HG02840 (cell line): ENCODE data around the gene UBAP2.

Experiments used
- ATAC-seq: cut with Tn5 transposase; IDR thresholded peaks from one replicate; pipeline ENCODE4 v1.9.1; 2021; ENCODE audit warnings: mild to moderate bottlenecking, moderate library complexity, moderate number of reproducible peaks; ENCODE audit not compliant: unreplicated experiment, low FRiP score

Gene UBAP2

GRCh38 chr9:34048727-34049629 lies at the start of gene UBAP2:
Gene UBAP2 (minus strand): TSS chr9:34048887. CDS start chr9:34017148, 31,739 bp downstream.
- ATAC-seq, result peak; percentile 90

- peak; percentile 42 for ATAC-seq
Observed at GRCh38 chr9:34098307-34098706, 49.6 kb upstream of the UBAP2 start.

GRCh38 chr9:34097865-34098264 lies 49.2 kb upstream of the UBAP2 start:
- ATAC-seq, result peak; percentile 67

- ATAC-seq, result no peak
Observed at GRCh38 chr9:34096751-34097150, 48.1 kb upstream of the UBAP2 start.

- no peak for ATAC-seq
Observed at GRCh38 chr9:34093578-34093977, 44.9 kb upstream of the UBAP2 start.

GRCh38 chr9:34089311-34089710 lies 40.6 kb upstream of the UBAP2 start:
- ATAC-seq, result no peak

GRCh38 chr9:34087370-34087769 lies 38.7 kb upstream of the UBAP2 start:
- no peak for ATAC-seq

- ATAC-seq, result no peak
Observed at GRCh38 chr9:34086864-34087263, 38.2 kb upstream of the UBAP2 start.

GRCh38 chr9:34085581-34086500 lies 37.2 kb upstream of the UBAP2 start:
- no peak for ATAC-seq

GRCh38 chr9:34084562-34084961 lies 35.9 kb upstream of the UBAP2 start:
- ATAC-seq, result no peak

- no peak for ATAC-seq
Observed at GRCh38 chr9:34079181-34079580, 30.5 kb upstream of the UBAP2 start.

- no peak for ATAC-seq
Observed at GRCh38 chr9:34072868-34073590, 24.3 kb upstream of the UBAP2 start.

GRCh38 chr9:34072410-34072809 lies 23.7 kb upstream of the UBAP2 start:
- no peak for ATAC-seq

GRCh38 chr9:34070606-34071324 lies 22.1 kb upstream of the UBAP2 start:
- no peak for ATAC-seq

GRCh38 chr9:34069831-34070230 lies 21.1 kb upstream of the UBAP2 start:
- ATAC-seq, result no peak

GRCh38 chr9:34065541-34065940 lies 16.9 kb upstream of the UBAP2 start:
- ATAC-seq, result no peak

GRCh38 chr9:34059954-34060353 lies 11.3 kb upstream of the UBAP2 start:
- no peak for ATAC-seq

- no peak for ATAC-seq
Observed at GRCh38 chr9:34059281-34059680, 10.6 kb upstream of the UBAP2 start.

- no peak for ATAC-seq
Observed at GRCh38 chr9:34049630-34050384, 1.1 kb upstream of the UBAP2 start.
